GM18511 (cell line): Measurements from ENCODE around the gene GIGYF1.
"Not testable (repeated sequence)": the region's sequence is repeated elsewhere in the genome, so short reads cannot be mapped to it uniquely, and the experiment has no call there.

Source experiments
- ATAC-seq: cut with Tn5 transposase; IDR thresholded peaks from one replicate; pipeline ENCODE4 v1.9.1; 2021; ENCODE audit warnings: mild to moderate bottlenecking, moderate library complexity; ENCODE audit not compliant: unreplicated experiment

The GIGYF1 gene

GRCh38 chr7:100674411-100675104, 19.5 kb downstream of the GIGYF1 start:
- ATAC-seq: no peak

GRCh38 chr7:100673942-100674410, 20.1 kb downstream of the GIGYF1 start:
- peak; percentile 3 for ATAC-seq

- peak; percentile 65 for ATAC-seq
These were observed 20.6 kb downstream of the GIGYF1 start, which contains the start of gene GNB2 for GRCh38 chr7:100673302-100673941. Gene GNB2, plus strand, starts transcription at chr7:100673740. Its CDS starts 2,526 bp downstream, at chr7:100676266.

GRCh38 chr7:100671353-100672327, 22.4 kb downstream of the GIGYF1 start:
- ATAC-seq: no peak

GRCh38 chr7:100670074-100670473, 24.0 kb downstream of the GIGYF1 start:
- ATAC-seq: no peak

GRCh38 chr7:100669106-100669505, 24.9 kb downstream of the GIGYF1 start:
- not testable (repeated sequence) for ATAC-seq

- no peak for ATAC-seq
These were observed 26.0 kb downstream of the GIGYF1 start for GRCh38 chr7:100668069-100668449.

- ATAC-seq: no peak
These were observed 26.6 kb downstream of the GIGYF1 start for GRCh38 chr7:100667331-100668068.

GRCh38 chr7:100665168-100665726, 28.8 kb downstream of the GIGYF1 start:
- ATAC-seq: no peak

GRCh38 chr7:100662194-100662776, 31.8 kb downstream of the GIGYF1 start:
- ATAC-seq: not testable (repeated sequence)

- no peak for ATAC-seq
These were observed 38.0 kb downstream of the GIGYF1 start, which contains the start of gene ACTL6B for GRCh38 chr7:100655908-100656674. Gene ACTL6B, minus strand, starts transcription at chr7:100656448. Its CDS starts 94 bp downstream, at chr7:100656354.

GRCh38 chr7:100654908-100655831, 38.9 kb downstream of the GIGYF1 start:
- ATAC-seq: no peak

- ATAC-seq: no peak
These were observed 44.1 kb downstream of the GIGYF1 start for GRCh38 chr7:100649826-100650565.

GRCh38 chr7:100642534-100642907, 51.5 kb downstream of the GIGYF1 start:
- peak; percentile 59 for ATAC-seq

- no peak for ATAC-seq
These were observed 52.1 kb downstream of the GIGYF1 start for GRCh38 chr7:100641860-100642533.

- ATAC-seq: no peak
These were observed 52.6 kb downstream of the GIGYF1 start, which contains the start of gene TFR2 for GRCh38 chr7:100641463-100641859. Gene TFR2, minus strand, starts transcription at chr7:100641552. Its CDS starts 43 bp downstream, at chr7:100641509.
